MM.1S (cell line): ENCODE measurements around the gene TNFRSF6B.

ENCODE experiments used
- DNase-seq: peaks from one replicate; pipeline ENCODE4 v3.0.0-alpha.2; 2015
- H2AFZ ChIP-seq: fragments of 300-600 bp; sonication (generic); 2 replicates; pipeline ENCODE4 v1.6.0; 2016; ENCODE audit warnings: antibody characterized with exemption, low read length
- H3F3A ChIP-seq: fragments of 300-600 bp; sonication (generic); 2 replicates; pipeline ENCODE4 v1.6.1; 2016; ENCODE audit warnings: mild to moderate bottlenecking, antibody characterized with exemption, low read length, moderate library complexity, mixed read lengths; ENCODE audit not compliant: insufficient read depth
- H3K27ac ChIP-seq: fragments of 300-600 bp; sonication (generic); 2 replicates; pipeline ENCODE4 v1.5.1; 2016; ENCODE audit warnings: mild to moderate bottlenecking, low read length
- H3K27me3 ChIP-seq: fragments of 300-600 bp; sonication (generic); replicated peaks from 2 replicates; pipeline ENCODE4 v1.6.0; 2016; ENCODE audit warnings: low read length; ENCODE audit not compliant: insufficient read depth
- H3K36me3 ChIP-seq: fragments of 300-600 bp; sonication (generic); replicated peaks from 2 replicates; pipeline ENCODE4 v1.6.1; 2016; ENCODE audit warnings: mild to moderate bottlenecking, low read length, mixed read lengths; ENCODE audit not compliant: insufficient read depth
- H3K4me1 ChIP-seq: fragments of 300-600 bp; sonication (generic); 2 replicates; pipeline ENCODE4 v1.6.1; 2016; ENCODE audit warnings: low read length, mixed read lengths
- H3K4me2 ChIP-seq: fragments of 300-600 bp; sonication (generic); 2 replicates; pipeline ENCODE4 v1.6.0; 2016; ENCODE audit warnings: low read depth, low read length
- H3K4me3 ChIP-seq: fragments of 300-600 bp; sonication (generic); 2 replicates; pipeline ENCODE4 v1.5.1; 2016; ENCODE audit warnings: low read length, mixed read lengths
- H3K79me2 ChIP-seq: fragments of 300-600 bp; sonication (generic); 2 replicates; pipeline ENCODE4 v1.6.1; 2016; ENCODE audit warnings: mixed run types, low read length, mixed read lengths
- H3K9ac ChIP-seq: fragments of 300-600 bp; sonication (generic); 2 replicates; pipeline ENCODE4 v1.6.1; 2016; ENCODE audit warnings: low read length, mixed read lengths
- H3K9me2 ChIP-seq: fragments of 300-600 bp; sonication (generic); replicated peaks from 2 replicates; pipeline ENCODE4 v1.6.1; 2016; ENCODE audit warnings: mild to moderate bottlenecking, low read length, mixed read lengths; ENCODE audit not compliant: insufficient read depth
- H3K9me3 ChIP-seq: fragments of 300-600 bp; sonication (generic); replicated peaks from 2 replicates; pipeline ENCODE4 v1.6.1; 2016; ENCODE audit warnings: mild to moderate bottlenecking, low read length, mixed read lengths; ENCODE audit not compliant: insufficient read depth
- H4K20me1 ChIP-seq: fragments of 300-600 bp; sonication (generic); 2 replicates; pipeline ENCODE4 v1.6.1; 2016; ENCODE audit warnings: mild to moderate bottlenecking, low read length, moderate library complexity, mixed read lengths; ENCODE audit not compliant: insufficient read depth
- CTCF ChIP-seq: fragments of 300-600 bp; sonication (generic); IDR thresholded peaks from 2 replicates; pipeline ENCODE4 v1.5.1; 2016; ENCODE audit warnings: antibody characterized with exemption, low read length, mixed read lengths
- EZH2 ChIP-seq: fragments of 300-600 bp; sonication (generic); optimal IDR thresholded peaks from 2 replicates; pipeline ENCODE3; 2017; ENCODE audit warnings: low read depth, mild to moderate bottlenecking, antibody characterized with exemption, low read length, mixed read lengths
- EZH2phosphoT487 ChIP-seq: fragments of 300-600 bp; sonication (generic); IDR thresholded peaks from 2 replicates; pipeline ENCODE4 v1.6.1; 2018; ENCODE audit warnings: antibody characterized with exemption, low read length

Gene TNFRSF6B

GRCh38 chr20:63664143-63664851, 32.2 kb upstream of the TNFRSF6B start:
- H3K36me3 ChIP-seq: no peaks in the 10 kb centered on the region; the same call in 1 of the 2 replicates
- H3K27ac ChIP-seq: no peak overlapping the region
- no peaks in the 10 kb centered on the region for H4K20me1 ChIP-seq
- H3K9ac ChIP-seq: no peak overlapping the region
- no peak for DNase-seq
- no peaks in the 10 kb centered on the region for H3K9me3 ChIP-seq
- H3K27me3 ChIP-seq: no peaks in the 10 kb centered on the region
- no peak for TF ChIP-seq CTCF
- no peak for TF ChIP-seq EZH2phosphoT487
- no peak for TF ChIP-seq EZH2
- H3K79me2 ChIP-seq: peaks cover 12% of the 10 kb centered on the region
- 0 out of 2 replicates have a peak, but pooled peaks cover 3% of the 10 kb centered on the region for H3K4me1 ChIP-seq
- H3K4me3 ChIP-seq: no peak overlapping the region
- H3K4me2 ChIP-seq: no peak overlapping the region
- no peak overlapping the region for H2AFZ ChIP-seq
- no peaks in the 10 kb centered on the region for H3K9me2 ChIP-seq
- H3F3A ChIP-seq: no peaks in the 10 kb centered on the region

- Histone ChIP-seq H4K20me1 (no peaks in the 10 kb centered on the region), H3K79me2 (peaks cover 9% of the 10 kb centered on the region; the same call in 1 of the 2 replicates), H2AFZ (no peak overlapping the region), H3F3A (no peaks in the 10 kb centered on the region), H3K27me3 (no peaks in the 10 kb centered on the region), H3K4me3 (no peak overlapping the region), H3K9me2 (no peaks in the 10 kb centered on the region), H3K36me3 (no peaks in the 10 kb centered on the region; the same call in 1 of the 2 replicates), H3K27ac (no peak overlapping the region), H3K9me3 (no peaks in the 10 kb centered on the region), H3K4me1 (no peaks in the 10 kb centered on the region), H3K4me2 (no peak overlapping the region), H3K9ac (no peak overlapping the region)
- DNase-seq: no peak
- TF ChIP-seq EZH2phosphoT487 (no peak), CTCF (no peak), EZH2 (no peak)
These were observed 31.4 kb upstream of the TNFRSF6B start for GRCh38 chr20:63664861-63665594.

- no peaks in the 10 kb centered on the region; the same call in 1 of the 2 replicates for H3K36me3 ChIP-seq
These were observed 30.7 kb upstream of the TNFRSF6B start for GRCh38 chr20:63665708-63666107.

More at GRCh38 chr20:63665708-63666107, 30.7 kb upstream of the TNFRSF6B start:
- Histone ChIP-seq H2AFZ (no peak overlapping the region), H3K27ac (no peak overlapping the region), H3K27me3 (no peaks in the 10 kb centered on the region), H3K9ac (no peak overlapping the region), H3K9me2 (no peaks in the 10 kb centered on the region), H3K4me1 (no peaks in the 10 kb centered on the region), H3K4me3 (no peak overlapping the region), H3F3A (no peaks in the 10 kb centered on the region), H3K79me2 (peaks cover 7% of the 10 kb centered on the region; the same call in 1 of the 2 replicates), H4K20me1 (no peaks in the 10 kb centered on the region), H3K4me2 (no peak overlapping the region), H3K9me3 (no peaks in the 10 kb centered on the region)
- no peak for DNase-seq
- TF ChIP-seq EZH2 (no peak), CTCF (no peak), EZH2phosphoT487 (no peak)
